ENCODE measurements around the gene EDC4. TPM values are rescaled to one million over a fixed set of nuclear protein-coding genes. Genes with fewer than 3 reads are reported as not detected.
A peak's percentile ranks its signal among the peaks of the same experiment; 100 is the strongest.

EDC4 gene
- total and polyA plus RNA-seq, 2 of the 13 experiments (the other 11 are each of a cell fraction or from before 2014, with no cell fraction given) = 51.4 to 59.1 TPM

DNA sequence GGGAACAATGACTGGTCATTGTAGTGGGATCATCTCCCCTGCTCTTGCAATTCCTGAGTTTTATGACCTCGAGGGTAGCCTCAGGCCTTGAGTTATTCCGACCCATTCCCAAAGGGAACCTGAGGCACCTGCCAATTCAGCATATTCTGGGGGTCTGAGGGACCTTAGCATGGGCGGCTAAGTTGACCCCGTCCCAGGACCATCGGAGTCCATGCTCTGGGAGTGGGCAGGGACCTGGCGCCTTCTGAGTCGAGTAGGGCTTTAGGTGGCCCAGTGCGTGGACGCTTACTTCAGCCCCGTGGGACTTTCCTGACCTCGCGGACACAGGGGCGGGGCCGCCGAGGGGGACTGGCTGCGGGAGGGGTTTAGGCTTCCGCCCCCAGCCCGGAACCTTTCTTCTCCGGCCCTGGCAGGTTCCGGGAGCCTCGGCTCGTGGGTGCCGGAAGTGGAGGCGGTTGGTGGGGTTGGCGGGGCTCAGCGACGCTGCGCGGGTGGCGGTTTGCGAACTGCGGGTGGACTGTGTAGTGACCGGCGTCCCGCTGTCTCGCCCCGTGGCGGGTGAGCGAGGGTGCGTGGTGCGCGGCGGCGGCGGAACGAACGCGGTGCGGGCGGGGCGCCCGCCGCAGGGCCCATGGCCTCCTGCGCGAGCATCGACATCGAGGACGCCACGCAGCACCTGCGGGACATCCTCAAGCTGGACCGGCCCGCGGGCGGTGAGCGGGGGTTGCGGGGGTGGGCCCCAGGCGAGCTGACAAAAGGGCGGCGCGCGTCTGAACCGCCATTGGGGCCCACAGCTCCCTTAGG lies at the start of gene EDC4 (continued):
- TF ChIP-seq ZNF788 (CRISPR knock-in tag; IDR thresholded peaks at IDR 0.05; ENCODE audit: borderline replicate concordance) = peak; percentile 99
- TF ChIP-seq SPEN (CRISPR knock-in tag; IDR thresholded peaks at IDR 0.05; ENCODE audit: low read depth) = peak; percentile 88
- TF ChIP-seq, protein P1, sequence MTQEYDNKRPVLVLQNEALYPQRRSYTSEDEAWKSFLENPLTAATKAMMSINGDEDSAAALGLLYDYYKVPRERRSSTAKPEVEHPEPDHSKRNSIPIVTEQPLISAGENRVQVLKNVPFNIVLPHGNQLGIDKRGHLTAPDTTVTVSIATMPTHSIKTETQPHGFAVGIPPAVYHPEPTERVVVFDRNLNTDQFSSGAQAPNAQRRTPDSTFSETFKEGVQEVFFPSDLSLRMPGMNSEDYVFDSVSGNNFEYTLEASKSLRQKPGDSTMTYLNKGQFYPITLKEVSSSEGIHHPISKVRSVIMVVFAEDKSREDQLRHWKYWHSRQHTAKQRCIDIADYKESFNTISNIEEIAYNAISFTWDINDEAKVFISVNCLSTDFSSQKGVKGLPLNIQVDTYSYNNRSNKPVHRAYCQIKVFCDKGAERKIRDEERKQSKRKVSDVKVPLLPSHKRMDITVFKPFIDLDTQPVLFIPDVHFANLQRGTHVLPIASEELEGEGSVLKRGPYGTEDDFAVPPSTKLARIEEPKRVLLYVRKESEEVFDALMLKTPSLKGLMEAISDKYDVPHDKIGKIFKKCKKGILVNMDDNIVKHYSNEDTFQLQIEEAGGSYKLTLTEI (CRISPR knock-in tag; conservative IDR thresholded peaks at IDR 0.05) = no peak
- TF ChIP-seq NFE2L1 (CRISPR knock-in tag; IDR thresholded peaks at IDR 0.05; ENCODE audit: borderline replicate concordance) = 0 out of 2 replicates have a peak, but pooled peaks have one; percentile 48
- peak; percentile 86 for TF ChIP-seq ZNF891 (CRISPR knock-in tag; IDR thresholded peaks at IDR 0.05)
- TF ChIP-seq HMG20B (CRISPR knock-in tag; conservative IDR thresholded peaks at IDR 0.05) = peak; percentile 79
- TF ChIP-seq, protein P2, sequence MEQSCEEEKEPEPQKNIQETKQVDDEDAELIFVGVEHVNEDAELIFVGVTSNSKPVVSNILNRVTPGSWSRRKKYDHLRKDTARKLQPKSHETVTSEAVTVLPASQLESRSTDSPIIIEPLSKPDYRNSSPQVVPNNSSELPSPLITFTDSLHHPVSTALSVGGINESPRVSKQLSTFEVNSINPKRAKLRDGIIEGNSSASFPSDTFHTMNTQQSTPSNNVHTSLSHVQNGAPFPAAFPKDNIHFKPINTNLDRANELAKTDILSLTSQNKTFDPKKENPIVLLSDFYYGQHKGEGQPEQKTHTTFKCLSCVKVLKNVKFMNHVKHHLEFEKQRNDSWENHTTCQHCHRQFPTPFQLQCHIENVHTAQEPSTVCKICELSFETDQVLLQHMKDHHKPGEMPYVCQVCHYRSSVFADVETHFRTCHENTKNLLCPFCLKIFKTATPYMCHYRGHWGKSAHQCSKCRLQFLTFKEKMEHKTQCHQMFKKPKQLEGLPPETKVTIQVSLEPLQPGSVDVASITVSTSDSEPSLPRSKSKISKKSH (CRISPR knock-in tag; IDR thresholded peaks at IDR 0.05; ENCODE audit: borderline replicate concordance) = peak; percentile 37; the same call in 1 of the 2 replicates
- TF ChIP-seq, protein P3, sequence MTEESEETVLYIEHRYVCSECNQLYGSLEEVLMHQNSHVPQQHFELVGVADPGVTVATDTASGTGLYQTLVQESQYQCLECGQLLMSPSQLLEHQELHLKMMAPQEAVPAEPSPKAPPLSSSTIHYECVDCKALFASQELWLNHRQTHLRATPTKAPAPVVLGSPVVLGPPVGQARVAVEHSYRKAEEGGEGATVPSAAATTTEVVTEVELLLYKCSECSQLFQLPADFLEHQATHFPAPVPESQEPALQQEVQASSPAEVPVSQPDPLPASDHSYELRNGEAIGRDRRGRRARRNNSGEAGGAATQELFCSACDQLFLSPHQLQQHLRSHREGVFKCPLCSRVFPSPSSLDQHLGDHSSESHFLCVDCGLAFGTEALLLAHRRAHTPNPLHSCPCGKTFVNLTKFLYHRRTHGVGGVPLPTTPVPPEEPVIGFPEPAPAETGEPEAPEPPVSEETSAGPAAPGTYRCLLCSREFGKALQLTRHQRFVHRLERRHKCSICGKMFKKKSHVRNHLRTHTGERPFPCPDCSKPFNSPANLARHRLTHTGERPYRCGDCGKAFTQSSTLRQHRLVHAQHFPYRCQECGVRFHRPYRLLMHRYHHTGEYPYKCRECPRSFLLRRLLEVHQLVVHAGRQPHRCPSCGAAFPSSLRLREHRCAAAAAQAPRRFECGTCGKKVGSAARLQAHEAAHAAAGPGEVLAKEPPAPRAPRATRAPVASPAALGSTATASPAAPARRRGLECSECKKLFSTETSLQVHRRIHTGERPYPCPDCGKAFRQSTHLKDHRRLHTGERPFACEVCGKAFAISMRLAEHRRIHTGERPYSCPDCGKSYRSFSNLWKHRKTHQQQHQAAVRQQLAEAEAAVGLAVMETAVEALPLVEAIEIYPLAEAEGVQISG (CRISPR knock-in tag; IDR thresholded peaks at IDR 0.05) = peak; percentile 94
- TF ChIP-seq, protein P4, sequence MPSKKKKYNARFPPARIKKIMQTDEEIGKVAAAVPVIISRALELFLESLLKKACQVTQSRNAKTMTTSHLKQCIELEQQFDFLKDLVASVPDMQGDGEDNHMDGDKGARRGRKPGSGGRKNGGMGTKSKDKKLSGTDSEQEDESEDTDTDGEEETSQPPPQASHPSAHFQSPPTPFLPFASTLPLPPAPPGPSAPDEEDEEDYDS (CRISPR knock-in tag; IDR thresholded peaks at IDR 0.05) = peak; percentile 51; the same call in 1 of the 2 replicates
- TF ChIP-seq FOXC1 (CRISPR knock-in tag; IDR thresholded peaks at IDR 0.05; ENCODE audit: borderline replicate concordance) = peak; percentile 98
- no peak for TF ChIP-seq CENPX (CRISPR knock-in tag; IDR thresholded peaks at IDR 0.05)
- TF ChIP-seq NCOA1 (CRISPR knock-in tag; IDR thresholded peaks at IDR 0.05) = peak; percentile 94
- peak; percentile 70; the same call in 1 of the 2 replicates for TF ChIP-seq ZFP36L2 (CRISPR knock-in tag; IDR thresholded peaks at IDR 0.05)
- TF ChIP-seq RXRA (CRISPR knock-in tag; IDR thresholded peaks at IDR 0.05) = peak; percentile 71; the same call in 1 of the 2 replicates
- TF ChIP-seq ZNF790 (CRISPR knock-in tag; IDR thresholded peaks at IDR 0.05; ENCODE audit: borderline replicate concordance) = 0 out of 2 replicates have a peak, but pooled peaks have one; percentile 27
- TF ChIP-seq MED1 (CRISPR knock-in tag; IDR thresholded peaks at IDR 0.05) = peak; percentile 78; the same call in 1 of the 2 replicates
- TF ChIP-seq, protein P5, sequence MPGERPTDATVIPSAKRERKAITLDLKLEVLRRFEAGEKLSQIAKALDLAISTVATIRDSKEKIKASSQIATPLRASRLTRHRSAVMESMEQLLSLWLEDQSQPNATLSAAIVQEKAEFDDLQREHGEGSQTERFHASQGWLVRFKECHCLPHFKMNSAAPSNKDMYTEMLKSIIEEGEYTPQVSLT (CRISPR knock-in tag; IDR thresholded peaks at IDR 0.05; ENCODE audit: borderline replicate concordance, low read depth) = no peak
- peak; percentile 82; the same call in 1 of the 2 replicates for TF ChIP-seq ZNF839 (CRISPR knock-in tag; IDR thresholded peaks at IDR 0.05; ENCODE audit: borderline replicate concordance)
- 0 out of 2 replicates have a peak, but pooled peaks have one; percentile 38 for TF ChIP-seq CHD4 (IDR thresholded peaks at IDR 0.05; ENCODE audit: borderline replicate concordance, low read length)
- peak; percentile 90 for TF ChIP-seq ZNF350 (CRISPR knock-in tag; IDR thresholded peaks at IDR 0.05; ENCODE audit: borderline replicate concordance, low read depth)
- peak; percentile 79; the same call in 1 of the 2 replicates for TF ChIP-seq U2AF2 (IDR thresholded peaks at IDR 0.05; ENCODE audit: low read depth, low read length)
- no peak; the same call in 1 of the 2 replicates for TF ChIP-seq ZNF292 (CRISPR knock-in tag; IDR thresholded peaks at IDR 0.05; ENCODE audit: borderline replicate concordance, low read depth)
